ENCODE measurements around the gene FBXL7.

Gene FBXL7

GRCh38 chr5:15585841-15586591, 86.0 kb downstream of the FBXL7 start:
- no peaks in the 10 kb centered on the region for H3K4me1 ChIP-seq (ENCODE audit: control insufficient read depth in 2 of 2, insufficient read depth in 2 of 2, low read length in 2 of 2)
- no peaks in the 10 kb centered on the region for H3K27me3 ChIP-seq (ENCODE audit: control insufficient read depth in 2 of 2, insufficient read depth in 2 of 2, low read length in 2 of 2)
- no peak overlapping the region for H3K27ac ChIP-seq (ENCODE audit: low read depth in 2 of 2, low read length in 2 of 2)
- no peak overlapping the region for H3K9ac ChIP-seq (ENCODE audit: low read depth in 1 of 2, low read length in 2 of 2)
- no peaks in the 10 kb centered on the region for H3K36me3 ChIP-seq (ENCODE audit: control insufficient read depth in 2 of 2, insufficient read depth in 2 of 2, low read length in 2 of 2)
- no peak overlapping the region for H3K4me3 ChIP-seq (ENCODE audit: low read length in 2 of 2)
- no peaks in the 10 kb centered on the region for H3K9me3 ChIP-seq (ENCODE audit: control insufficient read depth in 2 of 2, low read length in 2 of 2)

GRCh38 chr5:15587916-15588315, 87.9 kb downstream of the FBXL7 start:
- H3K9me3 ChIP-seq (ENCODE audit: control insufficient read depth in 2 of 2, low read length in 2 of 2) = no peaks in the 10 kb centered on the region
- H3K36me3 ChIP-seq (ENCODE audit: control insufficient read depth in 2 of 2, insufficient read depth in 2 of 2, low read length in 2 of 2) = no peaks in the 10 kb centered on the region
- no peak overlapping the region for H3K27ac ChIP-seq (ENCODE audit: low read depth in 2 of 2, low read length in 2 of 2)
- H3K27me3 ChIP-seq (ENCODE audit: control insufficient read depth in 2 of 2, insufficient read depth in 2 of 2, low read length in 2 of 2) = no peaks in the 10 kb centered on the region
- H3K4me3 ChIP-seq (ENCODE audit: low read length in 2 of 2) = no peak overlapping the region
- H3K9ac ChIP-seq (ENCODE audit: low read depth in 1 of 2, low read length in 2 of 2) = no peak overlapping the region
- H3K4me1 ChIP-seq (ENCODE audit: control insufficient read depth in 2 of 2, insufficient read depth in 2 of 2, low read length in 2 of 2) = no peaks in the 10 kb centered on the region

- H3K27ac ChIP-seq (ENCODE audit: low read depth in 2 of 2, low read length in 2 of 2) = no peak overlapping the region
- H3K4me3 ChIP-seq (ENCODE audit: low read length in 2 of 2) = no peak overlapping the region
- no peaks in the 10 kb centered on the region for H3K4me1 ChIP-seq (ENCODE audit: control insufficient read depth in 2 of 2, insufficient read depth in 2 of 2, low read length in 2 of 2)
- no peaks in the 10 kb centered on the region for H3K9me3 ChIP-seq (ENCODE audit: control insufficient read depth in 2 of 2, low read length in 2 of 2)
- no peaks in the 10 kb centered on the region for H3K27me3 ChIP-seq (ENCODE audit: control insufficient read depth in 2 of 2, insufficient read depth in 2 of 2, low read length in 2 of 2)
- no peaks in the 10 kb centered on the region for H3K36me3 ChIP-seq (ENCODE audit: control insufficient read depth in 2 of 2, insufficient read depth in 2 of 2, low read length in 2 of 2)
- H3K9ac ChIP-seq (ENCODE audit: low read depth in 1 of 2, low read length in 2 of 2) = no peak overlapping the region
Measured at GRCh38 chr5:15592728-15593127, 92.7 kb downstream of the FBXL7 start.

GRCh38 chr5:15594977-15595568, 95.1 kb downstream of the FBXL7 start:
- no peak overlapping the region for H3K4me3 ChIP-seq (ENCODE audit: low read length in 2 of 2)
- H3K9me3 ChIP-seq (ENCODE audit: control insufficient read depth in 2 of 2, low read length in 2 of 2) = no peaks in the 10 kb centered on the region
- H3K27me3 ChIP-seq (ENCODE audit: control insufficient read depth in 2 of 2, insufficient read depth in 2 of 2, low read length in 2 of 2) = no peaks in the 10 kb centered on the region
- no peaks in the 10 kb centered on the region for H3K36me3 ChIP-seq (ENCODE audit: control insufficient read depth in 2 of 2, insufficient read depth in 2 of 2, low read length in 2 of 2)
- no peak overlapping the region for H3K9ac ChIP-seq (ENCODE audit: low read depth in 1 of 2, low read length in 2 of 2)
- no peaks in the 10 kb centered on the region for H3K4me1 ChIP-seq (ENCODE audit: control insufficient read depth in 2 of 2, insufficient read depth in 2 of 2, low read length in 2 of 2)
- H3K27ac ChIP-seq (ENCODE audit: low read depth in 2 of 2, low read length in 2 of 2) = no peak overlapping the region

GRCh38 chr5:15595929-15596328, 95.9 kb downstream of the FBXL7 start:
- H3K9ac ChIP-seq (ENCODE audit: low read depth in 1 of 2, low read length in 2 of 2) = no peak overlapping the region
- H3K36me3 ChIP-seq (ENCODE audit: control insufficient read depth in 2 of 2, insufficient read depth in 2 of 2, low read length in 2 of 2) = no peaks in the 10 kb centered on the region
- H3K9me3 ChIP-seq (ENCODE audit: control insufficient read depth in 2 of 2, low read length in 2 of 2) = no peaks in the 10 kb centered on the region
- no peaks in the 10 kb centered on the region for H3K27me3 ChIP-seq (ENCODE audit: control insufficient read depth in 2 of 2, insufficient read depth in 2 of 2, low read length in 2 of 2)
- H3K4me3 ChIP-seq (ENCODE audit: low read length in 2 of 2) = no peak overlapping the region
- H3K4me1 ChIP-seq (ENCODE audit: control insufficient read depth in 2 of 2, insufficient read depth in 2 of 2, low read length in 2 of 2) = no peaks in the 10 kb centered on the region
- no peak overlapping the region for H3K27ac ChIP-seq (ENCODE audit: low read depth in 2 of 2, low read length in 2 of 2)

GRCh38 chr5:15596936-15597335, 97.0 kb downstream of the FBXL7 start:
- H3K27ac ChIP-seq (ENCODE audit: low read depth in 2 of 2, low read length in 2 of 2) = no peak overlapping the region
- H3K36me3 ChIP-seq (ENCODE audit: control insufficient read depth in 2 of 2, insufficient read depth in 2 of 2, low read length in 2 of 2) = no peaks in the 10 kb centered on the region
- H3K4me3 ChIP-seq (ENCODE audit: low read length in 2 of 2) = no peak overlapping the region
- no peaks in the 10 kb centered on the region for H3K4me1 ChIP-seq (ENCODE audit: control insufficient read depth in 2 of 2, insufficient read depth in 2 of 2, low read length in 2 of 2)
- H3K9me3 ChIP-seq (ENCODE audit: control insufficient read depth in 2 of 2, low read length in 2 of 2) = no peaks in the 10 kb centered on the region
- no peaks in the 10 kb centered on the region for H3K27me3 ChIP-seq (ENCODE audit: control insufficient read depth in 2 of 2, insufficient read depth in 2 of 2, low read length in 2 of 2)
- H3K9ac ChIP-seq (ENCODE audit: low read depth in 1 of 2, low read length in 2 of 2) = no peak overlapping the region

GRCh38 chr5:15597804-15598203, 97.8 kb downstream of the FBXL7 start:
- H3K9ac ChIP-seq (ENCODE audit: low read depth in 1 of 2, low read length in 2 of 2) = no peak overlapping the region
- H3K4me3 ChIP-seq (ENCODE audit: low read length in 2 of 2) = no peak overlapping the region
- no peaks in the 10 kb centered on the region for H3K27me3 ChIP-seq (ENCODE audit: control insufficient read depth in 2 of 2, insufficient read depth in 2 of 2, low read length in 2 of 2)
- H3K27ac ChIP-seq (ENCODE audit: low read depth in 2 of 2, low read length in 2 of 2) = no peak overlapping the region
- no peaks in the 10 kb centered on the region for H3K4me1 ChIP-seq (ENCODE audit: control insufficient read depth in 2 of 2, insufficient read depth in 2 of 2, low read length in 2 of 2)
- no peaks in the 10 kb centered on the region for H3K9me3 ChIP-seq (ENCODE audit: control insufficient read depth in 2 of 2, low read length in 2 of 2)
- no peaks in the 10 kb centered on the region for H3K36me3 ChIP-seq (ENCODE audit: control insufficient read depth in 2 of 2, insufficient read depth in 2 of 2, low read length in 2 of 2)

- Histone ChIP-seq H3K9ac (ENCODE audit: low read depth in 1 of 2, low read length in 2 of 2) (no peak overlapping the region), H3K27me3 (ENCODE audit: control insufficient read depth in 2 of 2, insufficient read depth in 2 of 2, low read length in 2 of 2) (no peaks in the 10 kb centered on the region), H3K27ac (ENCODE audit: low read depth in 2 of 2, low read length in 2 of 2) (no peak overlapping the region), H3K4me3 (ENCODE audit: low read length in 2 of 2) (no peak overlapping the region), H3K36me3 (ENCODE audit: control insufficient read depth in 2 of 2, insufficient read depth in 2 of 2, low read length in 2 of 2) (no peaks in the 10 kb centered on the region), H3K9me3 (ENCODE audit: control insufficient read depth in 2 of 2, low read length in 2 of 2) (no peaks in the 10 kb centered on the region), H3K4me1 (ENCODE audit: control insufficient read depth in 2 of 2, insufficient read depth in 2 of 2, low read length in 2 of 2) (no peaks in the 10 kb centered on the region)
Measured at GRCh38 chr5:15598294-15598902, 98.4 kb downstream of the FBXL7 start.

- H3K4me3 ChIP-seq (ENCODE audit: low read length in 2 of 2) = no peak overlapping the region
- H3K36me3 ChIP-seq (ENCODE audit: control insufficient read depth in 2 of 2, insufficient read depth in 2 of 2, low read length in 2 of 2) = no peaks in the 10 kb centered on the region
- no peaks in the 10 kb centered on the region for H3K9me3 ChIP-seq (ENCODE audit: control insufficient read depth in 2 of 2, low read length in 2 of 2)
- no peak overlapping the region for H3K9ac ChIP-seq (ENCODE audit: low read depth in 1 of 2, low read length in 2 of 2)
- no peaks in the 10 kb centered on the region for H3K27me3 ChIP-seq (ENCODE audit: control insufficient read depth in 2 of 2, insufficient read depth in 2 of 2, low read length in 2 of 2)
- no peak overlapping the region for H3K27ac ChIP-seq (ENCODE audit: low read depth in 2 of 2, low read length in 2 of 2)
- no peaks in the 10 kb centered on the region for H3K4me1 ChIP-seq (ENCODE audit: control insufficient read depth in 2 of 2, insufficient read depth in 2 of 2, low read length in 2 of 2)
Measured at GRCh38 chr5:15600035-15600434, 100.1 kb downstream of the FBXL7 start.

GRCh38 chr5:15601274-15601673, 101.3 kb downstream of the FBXL7 start:
- Histone ChIP-seq H3K27ac (ENCODE audit: low read depth in 2 of 2, low read length in 2 of 2) (no peak overlapping the region), H3K27me3 (ENCODE audit: control insufficient read depth in 2 of 2, insufficient read depth in 2 of 2, low read length in 2 of 2) (no peaks in the 10 kb centered on the region), H3K9ac (ENCODE audit: low read depth in 1 of 2, low read length in 2 of 2) (no peak overlapping the region), H3K36me3 (ENCODE audit: control insufficient read depth in 2 of 2, insufficient read depth in 2 of 2, low read length in 2 of 2) (no peaks in the 10 kb centered on the region), H3K9me3 (ENCODE audit: control insufficient read depth in 2 of 2, low read length in 2 of 2) (no peaks in the 10 kb centered on the region), H3K4me1 (ENCODE audit: control insufficient read depth in 2 of 2, insufficient read depth in 2 of 2, low read length in 2 of 2) (no peaks in the 10 kb centered on the region), H3K4me3 (ENCODE audit: low read length in 2 of 2) (no peak overlapping the region)

All from mucosa of rectum (tissue), 2 donors.